Osteoblast (primary cell): ENCODE data around the gene PBX1. TPM values are rescaled to one million over a fixed set of nuclear protein-coding genes. Genes with fewer than 3 reads are reported as not detected.

Source experiments
- DNase-seq: peaks from one replicate; pipeline ENCODE4 v3.0.0; 2011; ENCODE audit warnings: low spot score, mixed read lengths; ENCODE audit not compliant: insufficient read length; ENCODE audit errors: missing footprints
- H2AFZ ChIP-seq: 2 replicates; pipeline ENCODE4 v1.6.0; 2011; ENCODE audit warnings: mild to moderate bottlenecking, low read length
- H3K27ac ChIP-seq: 2 replicates; pipeline ENCODE4 v1.5.1; 2011; ENCODE audit warnings: mild to moderate bottlenecking, low read depth, low read length, moderate library complexity
- H3K27me3 ChIP-seq: 2 replicates; pipeline ENCODE4 v1.6.0; 2012; ENCODE audit warnings: mild to moderate bottlenecking, control low read depth, inconsistent platforms, low read length, moderate library complexity; ENCODE audit not compliant: insufficient read depth
- H3K36me3 ChIP-seq: 2 replicates; pipeline ENCODE4 v1.5.1; 2011; ENCODE audit warnings: mild to moderate bottlenecking, low read length, control low read depth, moderate library complexity; ENCODE audit not compliant: insufficient read depth
- H3K4me1 ChIP-seq: 2 replicates; pipeline ENCODE4 v1.5.1; 2011; ENCODE audit warnings: mild to moderate bottlenecking, low read length, control low read depth, moderate library complexity; ENCODE audit not compliant: insufficient read depth
- H3K4me2 ChIP-seq: 2 replicates; pipeline ENCODE4 v1.6.0; 2011; ENCODE audit warnings: mild to moderate bottlenecking, low read length; ENCODE audit not compliant: insufficient read depth
- H3K4me3 ChIP-seq: fragments of 200-600 bp; sonication (generic); 3 replicates; pipeline ENCODE4 v1.5.1; 2012; ENCODE audit warnings: mild to moderate bottlenecking, low read length, inconsistent platforms; ENCODE audit not compliant: insufficient read depth
- H3K79me2 ChIP-seq: 2 replicates; pipeline ENCODE4 v1.6.0; 2012; ENCODE audit warnings: mild to moderate bottlenecking, low read length, control low read depth, inconsistent platforms; ENCODE audit not compliant: insufficient read depth
- H3K9me3 ChIP-seq: 2 replicates; pipeline ENCODE4 v1.5.1; 2011; ENCODE audit warnings: low read depth, low read length, control low read depth
- H4K20me1 ChIP-seq: 2 replicates; pipeline ENCODE4 v1.6.0; 2012; ENCODE audit warnings: mild to moderate bottlenecking, low read length, control low read depth; ENCODE audit not compliant: insufficient read depth
- CTCF ChIP-seq: IDR thresholded peaks from 2 replicates; pipeline ENCODE4 v1.5.1; 2011; ENCODE audit warnings: mild to moderate bottlenecking, low read depth, low read length, moderate library complexity; ENCODE audit errors: extremely low read depth
- total RNA-seq: library from RNA; depleted of rRNA; stranded (reverse); fragments of >200 nt; gene quantifications from 2 replicates; pipeline ENCODE4 v1.2.3, GENCODE V29; 2012

The PBX1 gene
- total RNA-seq, 1 donor, result 10.1 TPM

GRCh38 chr1:164733070-164733469 is 174.1 kb downstream of the PBX1 start:
- Histone ChIP-seq H3K4me2 (no peak overlapping the region), H2AFZ (no peak overlapping the region), H4K20me1 (no peaks in the 10 kb centered on the region), H3K36me3 (no peaks in the 10 kb centered on the region), H3K9me3 (no peaks in the 10 kb centered on the region), H3K27ac (no peak overlapping the region), H3K4me3 (no peak overlapping the region), H3K79me2 (no peaks in the 10 kb centered on the region), H3K4me1 (peaks cover 12% of the 10 kb centered on the region), H3K27me3 (no peaks in the 10 kb centered on the region)
- TF ChIP-seq CTCF, result no peak
- DNase-seq, result no peak

GRCh38 chr1:164733734-164734133 is 174.8 kb downstream of the PBX1 start:
- DNase-seq, result no peak
- Histone ChIP-seq H2AFZ (no peak overlapping the region), H3K27me3 (no peaks in the 10 kb centered on the region), H3K4me3 (no peak overlapping the region), H3K4me2 (no peak overlapping the region), H3K27ac (no peak overlapping the region), H3K4me1 (peaks cover 9% of the 10 kb centered on the region), H3K79me2 (no peaks in the 10 kb centered on the region), H3K36me3 (no peaks in the 10 kb centered on the region), H4K20me1 (no peaks in the 10 kb centered on the region), H3K9me3 (no peaks in the 10 kb centered on the region)
- TF ChIP-seq CTCF, result no peak

- Histone ChIP-seq H3K4me3 (no peak overlapping the region), H3K36me3 (no peaks in the 10 kb centered on the region), H3K27me3 (no peaks in the 10 kb centered on the region), H3K27ac (no peak overlapping the region), H2AFZ (peak overlapping the region; percentile 10), H4K20me1 (no peaks in the 10 kb centered on the region), H3K4me2 (no peak overlapping the region), H3K4me1 (peaks cover 4% of the 10 kb centered on the region), H3K9me3 (no peaks in the 10 kb centered on the region), H3K79me2 (no peaks in the 10 kb centered on the region)
- no peak for DNase-seq
- TF ChIP-seq CTCF, result no peak
Measured at GRCh38 chr1:164735315-164736052, 176.5 kb downstream of the PBX1 start.

GRCh38 chr1:164736137-164736536 is 177.2 kb downstream of the PBX1 start:
- no peak overlapping the region for H3K27ac ChIP-seq
- no peak overlapping the region for H3K4me3 ChIP-seq
- peaks cover 4% of the 10 kb centered on the region for H3K4me1 ChIP-seq
- DNase-seq, result no peak
- H2AFZ ChIP-seq, result no peak overlapping the region
- H3K4me2 ChIP-seq, result no peak overlapping the region
- no peaks in the 10 kb centered on the region for H4K20me1 ChIP-seq
- no peak for TF ChIP-seq CTCF
- H3K27me3 ChIP-seq, result no peaks in the 10 kb centered on the region
- H3K36me3 ChIP-seq, result no peaks in the 10 kb centered on the region
- no peaks in the 10 kb centered on the region for H3K79me2 ChIP-seq
- H3K9me3 ChIP-seq, result no peaks in the 10 kb centered on the region
